ENCODE measurements around the gene EHMT1. TPM values are rescaled to one million over a fixed set of nuclear protein-coding genes. Genes with fewer than 3 reads are reported as not detected.
A peak's percentile ranks its signal among the peaks of the same experiment; 100 is the strongest.

EHMT1 gene
- total and polyA plus RNA-seq, 4 experiments from 2014 or later, result 6.7 to 118 (median 67.5) TPM

GRCh38 chr9:137813651-137814415, 195.0 kb downstream of the EHMT1 start:
- ChIA-PET POLR2A (ENCODE audit: partially characterized antibody) (no interaction called here), CTCF (ENCODE audit: partially characterized antibody) (no interaction called here)
- Histone ChIP-seq H3K27ac (ENCODE audit: low read depth, low read length) (no peak overlapping the region), H3K36me3 (ENCODE audit: insufficient read depth, low read length) (peaks cover 64% of the 10 kb centered on the region), H3K9me3 (ENCODE audit: control insufficient read depth in 1 of 2, low read length in 2 of 2) (no peaks in the 10 kb centered on the region), H3K4me1 (ENCODE audit: insufficient read depth, low read length) (no peaks in the 10 kb centered on the region), H3K4me3 (ENCODE audit: low read length in 2 of 2) (no peak overlapping the region), H3K27me3 (ENCODE audit: insufficient read depth, low read length) (no peaks in the 10 kb centered on the region)
- DNase-seq, result no peak
- intact Hi-C loops (cut with micrococcal nuclease), result no loop called here
- Mint-ChIP-seq H3K27me3 (no peaks in the 10 kb centered on the region), H3K4me3 (no peak overlapping the region), H3K9me3 (no peaks in the 10 kb centered on the region), H3K27ac (no peak overlapping the region), H3K4me1 (no peaks in the 10 kb centered on the region), H3K36me3 (peaks cover 49 to 57% of the 10 kb centered on the region in 2 donors)

GRCh38 chr9:137814436-137814835, 195.6 kb downstream of the EHMT1 start:
- Histone ChIP-seq H3K27me3 (ENCODE audit: insufficient read depth, low read length) (no peaks in the 10 kb centered on the region), H3K4me3 (ENCODE audit: low read length in 2 of 2) (no peak overlapping the region), H3K4me1 (ENCODE audit: insufficient read depth, low read length) (no peaks in the 10 kb centered on the region), H3K9me3 (ENCODE audit: control insufficient read depth in 1 of 2, low read length in 2 of 2) (no peaks in the 10 kb centered on the region), H3K36me3 (ENCODE audit: insufficient read depth, low read length) (peaks cover 64% of the 10 kb centered on the region), H3K27ac (ENCODE audit: low read depth, low read length) (no peak overlapping the region)
- no peaks in the 10 kb centered on the region for H3K4me1 Mint-ChIP-seq
- no peak for DNase-seq
- CTCF ChIA-PET (ENCODE audit: partially characterized antibody), result no interaction called here
- intact Hi-C loops (cut with micrococcal nuclease), result no loop called here
- no peak overlapping the region for H3K4me3 Mint-ChIP-seq
- no peaks in the 10 kb centered on the region for H3K27me3 Mint-ChIP-seq
- peaks cover 49 to 54% of the 10 kb centered on the region in 2 donors for H3K36me3 Mint-ChIP-seq
- H3K9me3 Mint-ChIP-seq, result no peaks in the 10 kb centered on the region
- peak overlapping the region in 5 of 7 donors; percentile 22 to 80 (median 57) for H3K27ac Mint-ChIP-seq
- POLR2A ChIA-PET (ENCODE audit: partially characterized antibody), result no interaction called here

- CTCF ChIA-PET (ENCODE audit: partially characterized antibody), result no interaction called here
- no peak overlapping the region for H3K27ac ChIP-seq (ENCODE audit: low read depth, low read length)
Measured at GRCh38 chr9:137814841-137815240, 196.0 kb downstream of the EHMT1 start.

GRCh38 chr9:137815256-137816255, 196.8 kb downstream of the EHMT1 start:
- peaks cover 58 to 60% of the 10 kb centered on the region in 2 donors for H3K36me3 Mint-ChIP-seq
- H3K36me3 ChIP-seq (ENCODE audit: insufficient read depth, low read length), result peaks cover 67% of the 10 kb centered on the region
- DNase-seq, result no peak

More at GRCh38 chr9:137814841-137815240, 196.0 kb downstream of the EHMT1 start:
- no peak for DNase-seq
- Histone ChIP-seq H3K27me3 (ENCODE audit: insufficient read depth, low read length) (no peaks in the 10 kb centered on the region), H3K4me3 (ENCODE audit: low read length in 2 of 2) (no peak overlapping the region), H3K9me3 (ENCODE audit: control insufficient read depth in 1 of 2, low read length in 2 of 2) (no peaks in the 10 kb centered on the region), H3K4me1 (ENCODE audit: insufficient read depth, low read length) (no peaks in the 10 kb centered on the region), H3K36me3 (ENCODE audit: insufficient read depth, low read length) (peaks cover 64% of the 10 kb centered on the region)
- Mint-ChIP-seq H3K36me3 (peaks cover 53 to 57% of the 10 kb centered on the region in 2 donors), H3K9me3 (no peaks in the 10 kb centered on the region), H3K27me3 (no peaks in the 10 kb centered on the region), H3K27ac (peak overlapping the region in 6 of 7 donors; percentile 22 to 80 (median 60)), H3K4me1 (no peaks in the 10 kb centered on the region), H3K4me3 (peak overlapping the region in 1 of 8 donors; percentile 25)
- POLR2A ChIA-PET (ENCODE audit: partially characterized antibody), result no interaction called here
- intact Hi-C loops (cut with micrococcal nuclease), result no loop called here

GRCh38 chr9:137816531-137817235, 197.9 kb downstream of the EHMT1 start:
- H3K27ac Mint-ChIP-seq, result peak overlapping the region in 5 of 7 donors; percentile 23 to 84 (median 43)
- H3K4me3 ChIP-seq (ENCODE audit: low read length in 2 of 2), result no peak overlapping the region
- CTCF ChIA-PET (ENCODE audit: partially characterized antibody), result no interaction called here
- no peaks in the 10 kb centered on the region for H3K9me3 ChIP-seq (ENCODE audit: control insufficient read depth in 1 of 2, low read length in 2 of 2)
- H3K4me1 ChIP-seq (ENCODE audit: insufficient read depth, low read length), result no peaks in the 10 kb centered on the region
- H3K27ac ChIP-seq (ENCODE audit: low read depth, low read length), result no peak overlapping the region
- H3K27me3 Mint-ChIP-seq, result no peaks in the 10 kb centered on the region
- peaks cover 64% of the 10 kb centered on the region for H3K36me3 ChIP-seq (ENCODE audit: insufficient read depth, low read length)
- no peaks in the 10 kb centered on the region for H3K9me3 Mint-ChIP-seq
- POLR2A ChIA-PET (ENCODE audit: partially characterized antibody), result no interaction called here
- H3K4me1 Mint-ChIP-seq, result peaks cover 0 to 3% (median 0%) of the 10 kb centered on the region in 4 donors
- H3K4me3 Mint-ChIP-seq, result no peak overlapping the region
- DNase-seq, result no peak
- H3K36me3 Mint-ChIP-seq, result peaks cover 62% of the 10 kb centered on the region in 2 donors
- intact Hi-C loops (cut with micrococcal nuclease), result no loop called here
- no peaks in the 10 kb centered on the region for H3K27me3 ChIP-seq (ENCODE audit: insufficient read depth, low read length)

More at GRCh38 chr9:137815256-137816255, 196.8 kb downstream of the EHMT1 start:
- H3K27me3 ChIP-seq (ENCODE audit: insufficient read depth, low read length), result no peaks in the 10 kb centered on the region
- Mint-ChIP-seq H3K27me3 (no peaks in the 10 kb centered on the region), H3K27ac (peak overlapping the region in 3 of 7 donors; percentile 25 to 57 (median 42)), H3K4me1 (peaks cover 0 to 2% (median 0%) of the 10 kb centered on the region in 4 donors), H3K4me3 (no peak overlapping the region), H3K9me3 (no peaks in the 10 kb centered on the region)
- no peak overlapping the region for H3K27ac ChIP-seq (ENCODE audit: low read depth, low read length)
- no peaks in the 10 kb centered on the region for H3K9me3 ChIP-seq (ENCODE audit: control insufficient read depth in 1 of 2, low read length in 2 of 2)
- H3K4me1 ChIP-seq (ENCODE audit: insufficient read depth, low read length), result no peaks in the 10 kb centered on the region
- no peak overlapping the region for H3K4me3 ChIP-seq (ENCODE audit: low read length in 2 of 2)
- ChIA-PET POLR2A (ENCODE audit: partially characterized antibody) (no interaction called here), CTCF (ENCODE audit: partially characterized antibody) (no interaction called here)
- intact Hi-C loops (cut with micrococcal nuclease), result no loop called here

- peak overlapping the region in 2 of 7 donors; percentile 36 to 78 for H3K27ac Mint-ChIP-seq
- Histone ChIP-seq H3K27ac (ENCODE audit: low read depth, low read length) (no peak overlapping the region), H3K4me3 (ENCODE audit: low read length in 2 of 2) (no peak overlapping the region), H3K36me3 (ENCODE audit: insufficient read depth, low read length) (peaks cover 61% of the 10 kb centered on the region), H3K4me1 (ENCODE audit: insufficient read depth, low read length) (no peaks in the 10 kb centered on the region), H3K9me3 (ENCODE audit: control insufficient read depth in 1 of 2, low read length in 2 of 2) (no peaks in the 10 kb centered on the region), H3K27me3 (ENCODE audit: insufficient read depth, low read length) (no peaks in the 10 kb centered on the region)
- no peaks in the 10 kb centered on the region for H3K9me3 Mint-ChIP-seq
- intact Hi-C loops (cut with micrococcal nuclease), result no loop called here
- CTCF ChIA-PET (ENCODE audit: partially characterized antibody), result no interaction called here
- peak overlapping the region in 1 of 8 donors; percentile 20 for H3K4me3 Mint-ChIP-seq
- DNase-seq, result no peak
- H3K27me3 Mint-ChIP-seq, result no peaks in the 10 kb centered on the region
- peaks cover 68 to 69% of the 10 kb centered on the region in 2 donors for H3K36me3 Mint-ChIP-seq
- H3K4me1 Mint-ChIP-seq, result peaks cover 0 to 3% (median 0%) of the 10 kb centered on the region in 4 donors
- POLR2A ChIA-PET (ENCODE audit: partially characterized antibody), result no interaction called here
Measured at GRCh38 chr9:137817236-137818200, 198.7 kb downstream of the EHMT1 start.

Measured in CD4-positive, alpha-beta memory T cell (primary cell).